ENCODE measurements around the gene RFX5.
"Not testable (repeated sequence)": the region's sequence is repeated elsewhere in the genome, so short reads cannot be mapped to it uniquely, and the experiment has no call there.

Gene RFX5

DNA sequence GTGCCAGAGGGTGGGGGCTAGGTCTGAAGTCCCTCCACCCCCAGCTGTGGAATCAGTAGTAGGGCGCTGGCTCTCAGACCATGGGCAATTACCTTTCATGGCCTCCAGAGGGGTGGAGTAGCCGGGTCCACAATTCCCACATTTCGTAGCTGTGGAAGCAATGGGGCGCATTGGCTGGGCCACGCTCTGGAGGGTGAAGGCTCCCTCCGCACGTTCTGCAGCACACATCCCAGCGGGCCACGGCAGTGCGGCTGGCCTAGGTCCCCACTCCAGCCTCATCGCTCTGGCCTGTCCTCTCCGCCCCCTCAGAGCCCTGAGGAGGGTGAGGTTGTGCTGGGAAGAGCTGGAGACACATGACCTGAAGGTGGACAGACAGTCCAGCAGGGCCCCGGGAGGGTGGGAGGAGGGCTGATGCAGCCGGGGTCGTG lies 22.6 kb upstream of the RFX5 start:
- CTCF ChIA-PET, result interaction anchor here (0.5 to 1.1 kb wide), 2 partner anchors 29 to 52 kb away, joined by 3 read pairs; no protein-coding TSS in a partner anchor
- Mint-ChIP-seq H3K4me1 (no peaks in the 10 kb centered on the region), H3K27ac (no peak overlapping the region), H3K27me3 (peaks cover 13% of the 10 kb centered on the region), H3K4me3 (no peak overlapping the region), H3K36me3 (no peaks in the 10 kb centered on the region), H3K9me3 (no peaks in the 10 kb centered on the region)
- no peak for DNase-seq

DNA sequence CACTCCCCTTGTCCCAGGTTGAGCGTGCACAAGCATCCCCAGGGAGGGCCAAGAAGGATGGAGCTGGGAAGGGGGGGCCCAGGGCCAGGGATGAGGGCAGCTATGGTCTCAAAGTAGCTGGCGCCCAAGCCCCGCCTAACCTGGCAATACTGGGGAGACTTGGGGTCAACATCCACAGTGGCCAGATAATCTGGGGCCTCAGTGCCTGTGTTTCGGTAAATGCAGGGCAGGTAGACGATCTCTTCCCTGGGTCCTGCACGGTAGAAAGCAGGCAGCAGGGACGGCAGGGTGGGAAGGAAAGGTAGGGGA lies 22.2 kb upstream of the RFX5 start:
- no peaks in the 10 kb centered on the region for H3K36me3 Mint-ChIP-seq
- H3K27ac Mint-ChIP-seq, result no peak overlapping the region
- no peaks in the 10 kb centered on the region for H3K4me1 Mint-ChIP-seq
- no peak overlapping the region for H3K4me3 Mint-ChIP-seq
- no peaks in the 10 kb centered on the region for H3K9me3 Mint-ChIP-seq
- H3K27me3 Mint-ChIP-seq, result peaks cover 13% of the 10 kb centered on the region
- DNase-seq, result no peak
- CTCF ChIA-PET, result interaction anchor here (1.1 kb wide), 1 partner anchor 29 kb away, joined by 3 read pairs; no protein-coding TSS in a partner anchor

DNA sequence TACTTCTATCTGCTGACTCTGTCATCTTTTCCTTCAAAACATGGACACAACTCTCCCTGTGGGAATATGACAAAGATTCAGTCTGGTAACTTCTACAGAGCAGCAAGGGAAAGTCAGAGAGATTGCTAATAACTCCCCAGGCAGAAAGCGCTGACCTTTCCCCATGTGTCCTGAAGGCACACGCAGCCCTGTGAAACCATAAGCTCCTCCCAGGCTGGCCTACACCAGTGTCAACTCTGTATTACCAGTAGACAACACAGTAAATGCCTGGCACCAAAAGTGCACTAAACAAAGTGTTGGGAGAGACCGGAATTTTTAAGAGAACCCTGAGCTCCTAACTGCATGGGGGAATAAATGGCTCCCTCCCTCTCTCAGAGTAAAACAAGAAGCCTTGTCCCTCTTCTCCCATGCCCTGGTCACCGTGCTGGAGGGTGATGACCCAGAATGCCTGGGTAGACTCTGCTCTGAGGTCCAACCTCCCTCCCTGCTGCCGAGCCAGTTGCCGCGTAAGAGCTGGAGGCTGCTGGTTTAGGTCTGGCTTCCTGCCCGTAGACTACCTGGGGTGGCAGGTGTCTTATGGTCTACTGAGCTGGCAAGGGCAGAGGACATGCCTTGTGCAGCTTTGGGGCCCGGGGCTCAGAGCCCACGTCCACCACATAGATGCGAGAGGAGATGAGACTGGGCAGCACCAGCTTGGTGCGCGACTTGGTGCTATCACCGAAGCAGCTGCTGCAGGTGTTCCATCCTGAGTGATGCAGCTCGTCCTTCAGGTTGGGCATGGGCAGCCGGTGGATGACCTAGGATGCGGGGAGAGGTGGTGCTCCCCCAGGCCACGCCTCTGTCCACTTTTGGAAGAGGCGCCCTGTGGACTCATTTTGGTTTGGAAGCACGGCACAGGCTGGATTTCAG lies 21.6 kb upstream of the RFX5 start:
- CTCF ChIA-PET, result interaction anchor here (0.6 to 1.1 kb wide), 2 partner anchors 11 to 28 kb away, joined by 3 to 4 read pairs; no protein-coding TSS in a partner anchor
- Mint-ChIP-seq H3K4me3 (no peak overlapping the region), H3K4me1 (no peaks in the 10 kb centered on the region), H3K27ac (no peak overlapping the region), H3K27me3 (peaks cover 9% of the 10 kb centered on the region), H3K9me3 (no peaks in the 10 kb centered on the region), H3K36me3 (no peaks in the 10 kb centered on the region)
- no peak for DNase-seq

DNA sequence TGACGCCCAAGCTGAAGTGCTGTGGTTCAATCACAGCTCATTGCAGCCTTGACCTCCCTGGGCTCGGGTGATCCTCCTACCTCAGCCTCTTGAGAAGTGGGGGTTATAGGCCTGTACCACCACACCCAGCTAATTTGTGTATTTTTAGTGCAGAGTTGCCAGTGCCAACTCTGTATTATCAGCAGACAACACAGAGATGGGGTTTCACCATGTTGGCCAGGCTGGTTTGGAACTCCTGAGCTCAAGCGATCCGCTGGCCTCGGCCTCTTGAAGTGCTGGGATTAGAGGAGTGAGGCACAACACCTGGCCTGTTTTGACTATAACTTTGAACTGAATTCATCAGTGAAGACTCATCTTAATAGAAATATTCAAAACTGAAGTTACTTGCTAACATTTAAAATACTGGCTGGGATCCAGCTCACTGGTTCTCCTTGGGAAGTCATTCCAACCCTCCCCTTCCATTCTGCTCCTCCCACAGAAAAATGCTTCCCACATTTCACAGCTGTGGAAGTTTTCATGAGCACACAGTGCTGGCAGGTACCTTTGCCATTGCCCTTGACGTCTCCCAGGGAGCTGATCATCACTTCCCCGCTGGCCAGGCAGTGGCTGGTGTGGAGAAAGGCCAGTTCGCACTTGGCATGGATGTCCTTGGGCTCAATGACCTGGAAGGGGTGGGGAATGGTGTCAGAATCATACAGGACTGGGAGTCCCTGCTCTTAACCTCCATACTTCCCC lies 20.8 kb upstream of the RFX5 start:
- Mint-ChIP-seq H3K27ac (no peak overlapping the region), H3K4me3 (no peak overlapping the region), H3K9me3 (peaks cover 7% of the 10 kb centered on the region), H3K36me3 (no peaks in the 10 kb centered on the region), H3K4me1 (no peaks in the 10 kb centered on the region), H3K27me3 (peaks cover 9% of the 10 kb centered on the region)
- CTCF ChIA-PET, result interaction anchor here (0.6 kb wide), 1 partner anchor 12 kb away, joined by 4 read pairs; no protein-coding TSS in a partner anchor
- no peak for DNase-seq

DNA sequence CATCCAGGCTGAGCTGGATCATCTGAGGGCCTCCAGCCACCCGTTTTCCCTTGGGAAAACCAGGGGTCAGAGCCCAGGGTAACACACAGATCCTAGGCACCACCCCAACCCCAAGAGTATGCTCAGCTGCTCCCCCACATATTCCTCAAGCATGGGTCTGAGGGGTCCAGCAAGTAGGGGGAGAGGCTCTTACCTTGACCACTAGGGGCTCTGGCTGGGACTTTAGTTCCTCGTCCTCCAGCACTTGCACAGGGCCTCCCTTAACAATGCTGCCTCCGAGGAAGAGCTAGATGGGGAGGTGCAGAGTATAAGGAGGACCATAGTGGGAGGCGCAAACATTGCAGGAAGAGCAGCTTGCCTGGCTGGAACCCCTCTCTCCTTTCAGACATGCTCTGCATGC lies 17.9 kb upstream of the RFX5 start:
- H3K4me3 Mint-ChIP-seq, result no peak overlapping the region
- no peaks in the 10 kb centered on the region for H3K36me3 Mint-ChIP-seq
- no peaks in the 10 kb centered on the region for H3K4me1 Mint-ChIP-seq
- H3K9me3 Mint-ChIP-seq, result peaks cover 18% of the 10 kb centered on the region
- no peak for DNase-seq
- no peak overlapping the region for H3K27ac Mint-ChIP-seq
- CTCF ChIA-PET, result interaction anchor here (0.6 kb wide), 1 partner anchor 74 kb away, joined by 3 read pairs; no protein-coding TSS in a partner anchor
- peaks cover 5% of the 10 kb centered on the region for H3K27me3 Mint-ChIP-seq

DNA sequence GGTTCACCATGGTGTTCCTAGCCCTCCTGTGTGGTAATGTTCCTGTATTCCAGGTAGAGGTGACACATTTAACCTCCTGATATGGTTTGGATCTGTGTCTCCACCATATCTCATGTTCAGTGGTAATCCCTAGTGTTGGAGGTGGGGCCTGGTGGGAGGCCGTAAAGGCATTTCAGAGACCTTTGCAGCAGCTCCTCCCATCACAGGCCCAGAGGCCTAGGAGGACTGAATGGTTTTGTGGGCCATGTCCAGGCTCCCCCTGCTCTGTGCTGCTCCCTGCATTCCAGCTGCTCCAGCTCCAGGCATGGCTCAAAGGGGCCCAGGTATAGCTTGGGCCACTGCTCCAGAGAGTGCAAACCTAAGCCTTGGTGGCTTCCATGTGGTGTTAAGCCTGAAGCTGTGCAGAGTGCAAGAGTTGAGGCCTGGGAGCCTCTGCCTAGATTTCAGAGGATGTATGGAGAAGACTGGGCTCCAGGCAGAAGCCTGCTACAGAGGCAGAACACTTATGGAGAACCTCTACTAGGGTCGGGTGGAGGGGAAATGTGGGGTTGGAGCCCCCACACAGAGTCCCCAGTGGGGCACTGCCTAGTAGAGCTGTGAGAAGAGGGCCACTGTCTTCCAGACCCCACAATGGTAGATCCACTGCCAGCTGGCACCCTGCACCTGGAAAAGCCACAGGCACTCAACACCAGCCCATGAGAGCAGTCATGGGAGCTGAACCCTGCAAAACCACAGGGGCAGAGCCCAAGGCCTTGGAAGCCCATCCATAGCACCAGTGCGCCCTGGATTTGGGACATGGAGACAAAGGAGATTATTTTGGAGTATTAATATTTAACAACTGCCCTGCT lies 15.5 kb upstream of the RFX5 start:
- Mint-ChIP-seq H3K27ac (no peak overlapping the region), H3K4me3 (no peak overlapping the region), H3K4me1 (no peaks in the 10 kb centered on the region), H3K36me3 (no peaks in the 10 kb centered on the region), H3K27me3 (no peaks in the 10 kb centered on the region), H3K9me3 (peaks cover 18% of the 10 kb centered on the region)
- CTCF ChIA-PET, result no interaction called here
- DNase-seq, result no peak

DNA sequence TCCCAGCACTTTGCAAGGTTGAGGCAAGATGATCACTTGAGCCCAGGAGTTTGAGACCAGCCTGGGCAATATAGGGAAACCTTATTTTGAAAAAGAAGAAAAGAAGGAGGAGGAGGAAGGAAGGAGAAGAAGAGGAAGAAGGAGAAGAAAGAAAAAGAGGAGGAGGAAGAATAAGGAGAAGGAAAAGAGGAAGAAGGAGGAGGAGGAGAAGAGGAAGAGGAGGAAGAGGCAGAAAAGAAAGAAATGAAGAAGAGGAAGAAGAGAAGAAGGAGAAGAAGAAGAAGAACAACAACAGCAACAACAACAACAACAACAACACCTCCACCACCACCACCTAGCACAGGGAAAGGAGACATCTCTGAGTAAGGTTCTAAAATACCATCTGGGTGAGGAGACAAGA lies 14.8 kb upstream of the RFX5 start:
- Mint-ChIP-seq H3K4me3 (no peak overlapping the region), H3K36me3 (no peaks in the 10 kb centered on the region), H3K4me1 (no peaks in the 10 kb centered on the region)

DNA sequence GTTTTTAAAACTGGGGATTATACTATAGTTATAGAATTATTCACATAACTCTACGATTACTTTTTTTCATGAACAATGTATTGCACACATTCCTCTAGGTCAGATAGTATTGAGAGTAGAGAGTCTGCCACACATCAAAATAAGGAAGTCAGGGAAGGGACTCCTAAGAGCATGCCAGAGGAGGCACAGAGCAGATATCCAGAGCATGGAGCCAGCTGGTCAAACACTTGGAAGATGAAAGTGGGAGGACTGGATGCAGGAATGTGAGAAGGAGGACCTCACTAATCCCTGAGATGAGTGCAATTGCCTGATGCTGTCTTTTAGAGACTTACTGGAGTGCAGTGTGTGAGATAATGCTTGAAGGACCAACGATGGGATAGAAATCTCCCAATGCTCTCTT lies 9.6 kb upstream of the RFX5 start:
- Mint-ChIP-seq H3K27ac (no peak overlapping the region), H3K36me3 (peaks cover 6% of the 10 kb centered on the region), H3K4me3 (no peak overlapping the region), H3K4me1 (no peaks in the 10 kb centered on the region), H3K9me3 (peaks cover 12% of the 10 kb centered on the region), H3K27me3 (peaks cover 13% of the 10 kb centered on the region)
- no peak for DNase-seq
- CTCF ChIA-PET, result no interaction called here

More for the DNA sequence above, 14.8 kb upstream of the RFX5 start:
- Mint-ChIP-seq H3K27me3 (peaks cover under 1% of the 10 kb centered on the region), H3K27ac (no peak overlapping the region), H3K9me3 (peaks cover 18% of the 10 kb centered on the region)
- CTCF ChIA-PET, result no interaction called here
- no peak for DNase-seq

DNA sequence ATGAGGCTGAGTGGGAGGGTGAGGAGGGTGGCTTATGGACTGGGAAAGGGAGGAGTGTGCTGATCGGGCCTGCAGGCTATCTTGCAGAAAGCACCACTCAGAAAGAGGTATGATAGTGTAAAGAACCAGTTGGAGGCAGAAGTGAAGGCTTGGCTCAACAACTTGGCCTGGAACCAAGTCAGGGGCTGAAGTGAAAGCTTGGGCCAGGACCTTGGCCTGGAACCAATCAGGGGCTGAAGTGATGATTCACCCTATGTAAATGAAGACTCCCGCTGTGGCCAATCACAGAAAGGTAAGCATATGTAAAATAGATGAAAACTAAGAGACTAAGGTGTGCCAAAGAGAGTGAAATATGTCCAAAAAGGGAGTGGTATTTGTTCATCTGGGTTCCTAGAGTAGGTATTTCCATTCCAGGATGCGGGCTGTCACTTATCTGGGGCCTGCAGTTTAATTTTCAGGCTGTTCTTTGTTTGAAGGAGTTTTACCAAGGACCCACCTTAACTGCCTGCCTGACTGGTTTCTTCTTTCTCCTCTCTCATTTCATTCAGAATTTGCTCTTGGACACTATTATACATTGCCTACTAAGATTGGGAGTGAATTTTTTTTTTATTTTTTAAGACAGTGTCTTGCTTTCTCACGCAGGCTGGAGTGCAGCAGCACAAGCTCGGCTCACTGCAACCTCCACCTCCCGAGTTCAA lies 5.1 kb upstream of the RFX5 start:
- Mint-ChIP-seq H3K4me3 (no peak overlapping the region), H3K4me1 (peaks cover 11% of the 10 kb centered on the region), H3K9me3 (peaks cover 10% of the 10 kb centered on the region), H3K27ac (no peak overlapping the region), H3K36me3 (peaks cover 6% of the 10 kb centered on the region), H3K27me3 (peaks cover 13% of the 10 kb centered on the region)
- CTCF ChIA-PET, result no interaction called here
- no peak for DNase-seq

DNA sequence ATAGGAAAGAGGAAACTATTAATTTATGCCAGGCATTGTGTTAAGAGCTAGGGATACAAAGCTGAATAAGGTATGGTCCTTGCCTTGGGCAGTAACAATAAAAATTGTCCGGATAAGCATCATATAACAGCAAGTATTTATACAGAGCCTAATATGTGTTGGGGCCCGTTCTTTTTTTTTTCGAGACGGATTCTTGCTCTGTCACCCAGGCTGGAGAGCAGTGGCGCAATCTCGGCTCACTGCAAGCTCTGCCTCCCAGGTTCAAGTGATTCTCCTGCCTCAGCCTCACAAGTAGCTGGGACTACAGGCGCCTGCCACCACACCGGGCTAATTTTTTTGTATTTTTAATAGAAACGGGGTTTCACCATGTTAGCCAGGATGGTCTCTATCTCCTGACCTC lies 3.3 kb upstream of the RFX5 start:
- DNase-seq, H3K27me3 Mint-ChIP-seq, H3K9me3 Mint-ChIP-seq, H3K27ac Mint-ChIP-seq, H3K4me3 Mint-ChIP-seq: not testable (repeated sequence)
- CTCF ChIA-PET, result interaction anchor here (0.6 to 1.8 kb wide), 3 partner anchors 10 to 492 kb away, joined by 3 to 4 read pairs (median 4); no protein-coding TSS in a partner anchor
- Mint-ChIP-seq H3K4me1 (peaks cover 28% of the 10 kb centered on the region), H3K36me3 (peaks cover 13% of the 10 kb centered on the region)

DNA sequence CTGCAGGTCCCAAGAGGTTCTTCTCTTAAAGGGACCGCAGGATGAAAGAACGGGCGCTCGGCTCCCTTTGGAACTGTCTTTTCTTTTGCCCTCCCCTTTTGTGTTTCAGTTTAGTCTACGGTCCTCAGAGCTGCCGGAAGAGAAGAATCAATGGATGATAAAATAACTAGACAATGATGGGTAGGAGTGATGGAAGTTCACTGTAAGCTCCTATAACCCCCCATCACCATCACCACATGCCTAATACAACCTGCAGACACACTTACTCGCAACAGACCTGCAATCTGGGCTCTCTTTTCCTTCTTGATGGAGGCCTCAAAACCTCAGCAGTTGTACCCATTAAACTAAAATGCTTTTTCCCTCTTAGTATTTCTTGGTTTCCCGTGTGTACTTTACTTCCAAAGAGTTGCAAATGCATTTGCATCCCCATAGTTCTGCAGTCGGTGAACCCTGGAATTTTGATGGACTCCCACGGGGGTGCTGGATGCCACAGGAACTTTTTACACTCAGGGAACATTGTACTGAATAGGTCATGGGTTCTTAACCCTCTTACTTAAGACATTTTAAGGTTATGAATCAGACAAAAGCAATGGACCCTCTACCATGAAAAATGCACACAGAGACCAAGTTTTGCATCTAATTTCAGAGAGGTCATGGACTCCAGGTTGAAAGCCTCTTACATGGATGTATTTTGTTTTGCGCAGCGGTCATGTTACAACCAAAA lies 633 bp upstream of the RFX5 start:
- H3K36me3 Mint-ChIP-seq, result peaks cover 35% of the 10 kb centered on the region
- peaks cover 10% of the 10 kb centered on the region for H3K9me3 Mint-ChIP-seq
- peaks cover 33% of the 10 kb centered on the region for H3K4me1 Mint-ChIP-seq
- CTCF ChIA-PET, result no interaction called here
- no peak for DNase-seq
- H3K27ac Mint-ChIP-seq, result peak overlapping the region; percentile 95
- H3K27me3 Mint-ChIP-seq, result no peaks in the 10 kb centered on the region
- peak overlapping the region; percentile 87 for H3K4me3 Mint-ChIP-seq

DNA sequence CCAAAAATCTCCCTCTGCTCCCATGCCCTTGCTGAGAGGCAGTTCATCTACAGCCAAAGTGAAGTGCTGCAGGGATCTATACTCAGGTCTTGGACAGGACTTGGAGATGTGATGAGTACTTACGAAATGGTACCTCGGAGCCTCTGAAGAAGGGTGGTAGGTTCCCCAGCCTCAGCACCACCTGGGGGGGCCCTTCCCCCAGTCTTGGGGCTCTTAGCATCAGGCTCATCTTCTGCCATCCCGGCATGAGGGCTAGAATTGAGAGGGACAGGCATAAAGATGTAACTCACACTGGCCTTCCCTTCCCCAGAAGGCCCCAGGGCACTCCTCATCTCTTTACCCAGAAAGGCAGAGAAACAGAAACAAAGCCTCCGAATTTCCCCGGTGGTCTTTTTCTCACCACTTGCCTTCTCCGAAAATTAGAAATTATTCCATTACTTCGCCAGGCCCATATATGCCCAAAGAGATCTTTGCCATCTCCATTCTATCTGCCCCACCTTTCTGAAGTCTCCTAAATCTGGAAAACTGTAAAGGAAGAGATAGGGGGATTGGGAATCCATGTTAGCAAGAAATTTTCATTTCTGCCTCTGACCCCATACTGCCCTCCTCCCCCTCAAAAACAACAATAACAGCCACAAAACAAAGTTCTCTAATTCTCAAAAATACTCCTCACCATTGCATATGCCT lies 827 bp downstream of the RFX5 start:
- peaks cover 32% of the 10 kb centered on the region for H3K36me3 Mint-ChIP-seq
- no peak for DNase-seq
- H3K9me3 Mint-ChIP-seq, result peaks cover 2% of the 10 kb centered on the region
- H3K27ac Mint-ChIP-seq, result peak overlapping the region; percentile 95
- H3K4me3 Mint-ChIP-seq, result peak overlapping the region; percentile 87
- H3K4me1 Mint-ChIP-seq, result peaks cover 33% of the 10 kb centered on the region
- CTCF ChIA-PET, result interaction anchor here (2.5 kb wide), 1 partner anchor 46 kb away, joined by 14 read pairs; no protein-coding TSS in a partner anchor
- H3K27me3 Mint-ChIP-seq, result no peaks in the 10 kb centered on the region
